HepG2 (cell line): ENCODE measurements around the gene PIGN. TPM values are rescaled to one million over a fixed set of nuclear protein-coding genes. Genes with fewer than 3 reads are reported as not detected.

Experiments
- BCLAF1 ChIP-seq: fragments of 450-650 bp; IDR thresholded peaks from 2 replicates; pipeline ENCODE4 v1.6.1; 2017; ENCODE audit warnings: mild to moderate bottlenecking
- CCAR2 ChIP-seq: fragments of 200-400 bp; formaldehyde crosslinking; optimal IDR thresholded peaks from 2 replicates; pipeline ENCODE3; 2018; ENCODE audit warnings: low read depth, mild to moderate bottlenecking, low read length, moderate library complexity
- ESRRA ChIP-seq: sonication (generic); formaldehyde crosslinking; IDR thresholded peaks from 2 replicates; pipeline ENCODE4 v1.5.1; 2020; ENCODE audit warnings: mild to moderate bottlenecking, low read depth, missing genetic modification reagents
- HIVEP1 ChIP-seq: sonication (generic); formaldehyde crosslinking; IDR thresholded peaks from 2 replicates; pipeline ENCODE4 v1.4.0; 2020; ENCODE audit warnings: mild to moderate bottlenecking, missing genetic modification reagents
- HOMEZ ChIP-seq: IDR thresholded peaks from 2 replicates; pipeline ENCODE4 v1.6.1; 2016; ENCODE audit warnings: low read depth
- NCOA5 ChIP-seq: sonication (generic); formaldehyde crosslinking; IDR thresholded peaks from 2 replicates; pipeline ENCODE4 v1.4.0; 2020; ENCODE audit warnings: missing genetic modification reagents
- RARG ChIP-seq: sonication (generic); formaldehyde crosslinking; IDR thresholded peaks from 2 replicates; pipeline ENCODE4 v1.4.0; 2020; ENCODE audit warnings: low read depth, mild to moderate bottlenecking, missing genetic modification reagents
- RBM39 ChIP-seq: fragments of 200-400 bp; formaldehyde crosslinking; IDR thresholded peaks from one replicate; pipeline ENCODE4 v1.6.1; 2018; ENCODE audit warnings: antibody characterized with exemption, mild to moderate bottlenecking, low read depth, low read length; ENCODE audit not compliant: poor library complexity, severe bottlenecking
- SAFB2 ChIP-seq: sonication (generic); formaldehyde crosslinking; IDR thresholded peaks from 2 replicates; pipeline ENCODE4 v1.5.1; 2020; ENCODE audit warnings: missing genetic modification reagents, low read depth, mild to moderate bottlenecking, borderline replicate concordance
- ZFAT ChIP-seq: sonication (generic); formaldehyde crosslinking; conservative IDR thresholded peaks from 2 replicates; pipeline ENCODE4 v1.8.1; 2023; ENCODE audit warnings: missing genetic modification reagents, inconsistent platforms
- ZKSCAN8 ChIP-seq: IDR thresholded peaks from 2 replicates; pipeline ENCODE4 v1.6.1; 2016; ENCODE audit warnings: borderline replicate concordance, missing genetic modification reagents, missing compliant biosample characterization
- ZNF280D ChIP-seq: sonication (generic); formaldehyde crosslinking; IDR thresholded peaks from 2 replicates; pipeline ENCODE4 v1.5.1; 2020; ENCODE audit warnings: mild to moderate bottlenecking, missing genetic modification reagents
- ZNF382 ChIP-seq: sonication (generic); formaldehyde crosslinking; IDR thresholded peaks from 2 replicates; pipeline ENCODE4 v1.5.0; 2020; ENCODE audit warnings: missing genetic modification reagents, mild to moderate bottlenecking, borderline replicate concordance
- ZNF782 ChIP-seq: sonication (generic); formaldehyde crosslinking; IDR thresholded peaks from 2 replicates; pipeline ENCODE4 v1.4.0; 2020; ENCODE audit warnings: missing genetic modification reagents, mild to moderate bottlenecking, borderline replicate concordance
- ZSCAN20 ChIP-seq: sonication (generic); formaldehyde crosslinking; IDR thresholded peaks from 2 replicates; pipeline ENCODE4 v1.4.0; 2020; ENCODE audit warnings: missing genetic modification reagents, mild to moderate bottlenecking, borderline replicate concordance
- polyA plus RNA-seq, 8 experiments: library from polyadenylated mRNA; depleted of rRNA in 3 of 8; stranded (reverse) in 7 of 8; unstranded in 1 of 8; fragments of >200 nt; fragmentation: Illumina TruSeq in 4 of 8; extraction: Trizol in 4 of 8; gene quantifications; 2 replicates each; pipeline versions ENCODE4 v1.2.1 to v1.2.3, GENCODE V29; 2011 to 2016; ENCODE audit warnings: low read depth in 4 of 8, missing spikeins in 1 of 8, mixed read lengths in 1 of 8; ENCODE audit not compliant: insufficient read depth in 1 of 8
- total RNA-seq, 5 experiments: library from RNA; depleted of rRNA; stranded (reverse); fragments of >200 nt; fragmentation: Illumina TruSeq; extraction: Trizol; gene quantifications; 2 replicates each; pipeline ENCODE4 v1.2.3, GENCODE V29; 2016; ENCODE audit warnings: low read depth in 1 of 5
- TF ChIP-seq, protein P1 (sequence below): IDR thresholded peaks from 2 replicates; pipeline ENCODE4 v1.6.1; 2016; ENCODE audit warnings: control low read depth
- TF ChIP-seq, protein P2 (sequence below): sonication (generic); formaldehyde crosslinking; IDR thresholded peaks from 2 replicates; pipeline ENCODE4 v1.4.0; 2020; ENCODE audit warnings: mild to moderate bottlenecking, missing genetic modification reagents
- TF ChIP-seq, protein P3 (sequence below): sonication (generic); formaldehyde crosslinking; IDR thresholded peaks from 2 replicates; pipeline ENCODE4 v1.5.0; 2020; ENCODE audit warnings: mild to moderate bottlenecking, missing genetic modification reagents

The PIGN gene
- total and polyA plus RNA-seq, 2 of the 13 experiments (the other 11 are each of a cell fraction or from before 2014, with no cell fraction given): 15.5 to 33.6 TPM

GRCh38 chr18:62186499-62186773 is 420 bp downstream of the PIGN start (continued):
- TF ChIP-seq ESRRA (CRISPR knock-in tag) (no peak; the same call in 1 of the 2 replicates), RARG (CRISPR knock-in tag) (no peak), BCLAF1 (no peak), HIVEP1 (CRISPR knock-in tag) (no peak), ZNF280D (CRISPR knock-in tag) (no peak), ZSCAN20 (no peak), RBM39 (no peak), NCOA5 (CRISPR knock-in tag) (no peak), ZKSCAN8 (no peak), HOMEZ (CRISPR knock-in tag) (no peak), CCAR2 (no peak), ZFAT (no peak), ZNF382 (CRISPR knock-in tag) (no peak), SAFB2 (no peak), ZNF782 (CRISPR knock-in tag) (0 out of 2 replicates have a peak, but pooled peaks have one; percentile 47)
- TF ChIP-seq, protein P1, sequence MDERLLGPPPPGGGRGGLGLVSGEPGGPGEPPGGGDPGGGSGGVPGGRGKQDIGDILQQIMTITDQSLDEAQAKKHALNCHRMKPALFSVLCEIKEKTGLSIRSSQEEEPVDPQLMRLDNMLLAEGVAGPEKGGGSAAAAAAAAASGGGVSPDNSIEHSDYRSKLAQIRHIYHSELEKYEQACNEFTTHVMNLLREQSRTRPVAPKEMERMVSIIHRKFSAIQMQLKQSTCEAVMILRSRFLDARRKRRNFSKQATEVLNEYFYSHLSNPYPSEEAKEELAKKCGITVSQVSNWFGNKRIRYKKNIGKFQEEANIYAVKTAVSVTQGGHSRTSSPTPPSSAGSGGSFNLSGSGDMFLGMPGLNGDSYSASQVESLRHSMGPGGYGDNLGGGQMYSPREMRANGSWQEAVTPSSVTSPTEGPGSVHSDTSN: no peak
- TF ChIP-seq, protein P2, sequence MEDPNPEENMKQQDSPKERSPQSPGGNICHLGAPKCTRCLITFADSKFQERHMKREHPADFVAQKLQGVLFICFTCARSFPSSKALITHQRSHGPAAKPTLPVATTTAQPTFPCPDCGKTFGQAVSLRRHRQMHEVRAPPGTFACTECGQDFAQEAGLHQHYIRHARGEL (CRISPR knock-in tag): no peak
- TF ChIP-seq, protein P3, sequence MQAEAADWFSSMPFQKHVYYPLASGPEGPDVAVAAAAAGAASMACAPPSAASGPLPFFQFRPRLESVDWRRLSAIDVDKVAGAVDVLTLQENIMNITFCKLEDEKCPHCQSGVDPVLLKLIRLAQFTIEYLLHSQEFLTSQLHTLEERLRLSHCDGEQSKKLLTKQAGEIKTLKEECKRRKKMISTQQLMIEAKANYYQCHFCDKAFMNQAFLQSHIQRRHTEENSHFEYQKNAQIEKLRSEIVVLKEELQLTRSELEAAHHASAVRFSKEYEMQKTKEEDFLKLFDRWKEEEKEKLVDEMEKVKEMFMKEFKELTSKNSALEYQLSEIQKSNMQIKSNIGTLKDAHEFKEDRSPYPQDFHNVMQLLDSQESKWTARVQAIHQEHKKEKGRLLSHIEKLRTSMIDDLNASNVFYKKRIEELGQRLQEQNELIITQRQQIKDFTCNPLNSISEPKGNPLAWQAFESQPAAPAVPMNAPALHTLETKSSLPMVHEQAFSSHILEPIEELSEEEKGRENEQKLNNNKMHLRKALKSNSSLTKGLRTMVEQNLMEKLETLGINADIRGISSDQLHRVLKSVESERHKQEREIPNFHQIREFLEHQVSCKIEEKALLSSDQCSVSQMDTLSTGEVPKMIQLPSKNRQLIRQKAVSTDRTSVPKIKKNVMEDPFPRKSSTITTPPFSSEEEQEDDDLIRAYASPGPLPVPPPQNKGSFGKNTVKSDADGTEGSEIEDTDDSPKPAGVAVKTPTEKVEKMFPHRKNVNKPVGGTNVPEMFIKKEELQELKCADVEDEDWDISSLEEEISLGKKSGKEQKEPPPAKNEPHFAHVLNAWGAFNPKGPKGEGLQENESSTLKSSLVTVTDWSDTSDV (CRISPR knock-in tag): no peak
